K562 (cell line): ENCODE measurements around the gene CD93. TPM values are rescaled to one million over a fixed set of nuclear protein-coding genes. Genes with fewer than 3 reads are reported as not detected.

ENCODE experiments used
- CEBPZ ChIP-seq: fragments of 150-350 bp; IDR thresholded peaks from 2 replicates; pipeline ENCODE4 v1.6.1; 2014; ENCODE audit warnings: low read depth, mild to moderate bottlenecking, low read length, borderline replicate concordance
- ZBTB40 ChIP-seq, 2 experiments: fragments of 450-650 bp in 1 of 2; sonication (generic) in 1 of 2; formaldehyde crosslinking in 1 of 2; IDR thresholded peaks; 2 replicates each; pipeline versions ENCODE4 v1.7.1 to v1.9.0; 2016 to 2022; ENCODE audit warnings: inconsistent platforms in 1 of 2, mild to moderate bottlenecking in 1 of 2, missing genetic modification reagents in 1 of 2
- ZNF3 ChIP-seq: fragments of 250-450 bp; sonication (Bioruptor Pico); IDR thresholded peaks from 2 replicates; pipeline ENCODE4 v1.5.0; 2021; ENCODE audit warnings: mild to moderate bottlenecking, moderate library complexity
- ZNF318 ChIP-seq, 2 experiments: fragments of 450-650 bp; IDR thresholded peaks; 2 replicates each; pipeline ENCODE4 v1.6.1; 2016; ENCODE audit warnings: mild to moderate bottlenecking in 2 of 2, borderline replicate concordance in 1 of 2, low read depth in 1 of 2, moderate library complexity in 1 of 2
- polyA plus RNA-seq, 8 experiments: library from polyadenylated mRNA; depleted of rRNA in 4 of 8; stranded (reverse) in 5 of 8; unstranded in 3 of 8; fragments of >200 nt; fragmentation: Nextera tagmentation in 2 of 8; fragmentation: Illumina TruSeq in 1 of 8; extraction: Ambion mirVana in 2 of 8; extraction: Trizol in 1 of 8; gene quantifications; 2 replicates each; pipeline versions ENCODE4 v1.2.1 to v1.2.3, GENCODE V29; 2011 to 2014; ENCODE audit warnings: inconsistent platforms in 1 of 8, missing spikeins in 1 of 8
- total RNA-seq, 7 experiments: library from RNA; depleted of rRNA in 6 of 7; stranded (reverse); fragments of >200 nt in 6 of 7; fragmentation: Illumina TruSeq in 2 of 7; extraction: Trizol in 2 of 7; gene quantifications; 2 replicates each; pipeline versions ENCODE4 v1.2.1 to v1.2.3, GENCODE V29; 2011 to 2021; ENCODE audit warnings: low replicate concordance in 1 of 7

Gene CD93
- total and polyA plus RNA-seq, 9 of the 15 experiments (the other 6 are each of a cell fraction or from before 2014, with no cell fraction given): 0.03 to 0.20 (median 0.05) TPM

- TF ChIP-seq ZBTB40 (IDR thresholded peaks at IDR 0.05): no peak
- TF ChIP-seq ZBTB40 (CRISPR knock-in tag; IDR thresholded peaks at IDR 0.05): no peak
- TF ChIP-seq ZNF318 (IDR thresholded peaks at IDR 0.05; ENCODE audit: borderline replicate concordance in 1 of 2, low read depth in 1 of 2): peak in 1 of 2 experiments; percentile 72; a peak in 2 of 4 replicates
- TF ChIP-seq CEBPZ: no peak
- TF ChIP-seq ZNF3 (CRISPR knock-in tag): no peak
These were observed 46.9 kb upstream of the CD93 start (continued) for GRCh38 chr20:23132930-23133559.
